ENCODE measurements around the gene UNC50. TPM values are rescaled to one million over a fixed set of nuclear protein-coding genes. Genes with fewer than 3 reads are reported as not detected.

UNC50 gene
- total and polyA plus RNA-seq, 2 donors (not counting 1 experiment from before 2014, with no cell fraction given), result 27.2 to 38.8 TPM

GRCh38 chr2:98572676-98573075 is 35.7 kb upstream of the UNC50 start:
- CTCF ChIA-PET, result interaction anchor here (1.1 to 1.2 kb wide), 2 partner anchors 11 to 13 kb away, joined by 3 to 4 read pairs; no protein-coding TSS in a partner anchor
- no peak overlapping the region for H2AFZ ChIP-seq (ENCODE audit: insufficient read depth, low read depth, low read length, poor library complexity, severe bottlenecking)
- H3K27ac Mint-ChIP-seq, result no peak overlapping the region
- TF ChIP-seq EZH2 (IDR thresholded peaks at IDR 0.05; ENCODE audit: borderline replicate concordance, insufficient read depth, low read depth, low read length, poor library complexity, severe bottlenecking) (no peak), CTCF (IDR thresholded peaks at IDR 0.05) (no peak)
- H3K4me3 ChIP-seq (ENCODE audit: control extremely low read depth in 1 of 5, extremely low read depth in 1 of 5, insufficient read depth in 1 of 5, low read depth in 2 of 5, low read length in 4 of 5), result no peak overlapping the region
- no peaks in the 10 kb centered on the region for H3K9me3 ChIP-seq (ENCODE audit: control extremely low read depth in 1 of 3, control insufficient read depth in 2 of 3, insufficient read depth in 1 of 3, low read length in 2 of 3)
- POLR2A ChIA-PET, result no interaction called here
- H3K27me3 ChIP-seq (replicated peaks in 1 of 4; ENCODE audit: control extremely low read depth in 1 of 4, control insufficient read depth in 3 of 4, insufficient read depth in 4 of 4, low read length in 3 of 4), result no peaks in the 10 kb centered on the region
- H3K27me3 Mint-ChIP-seq, result no peaks in the 10 kb centered on the region
- no peaks in the 10 kb centered on the region for H4K20me1 ChIP-seq (ENCODE audit: control insufficient read depth, insufficient read depth, low read length, poor library complexity, severe bottlenecking)
- H3K4me1 Mint-ChIP-seq, result no peaks in the 10 kb centered on the region
- H3K4me2 ChIP-seq (replicated peaks; ENCODE audit: low read depth, low read length, poor library complexity, severe bottlenecking), result no peak overlapping the region
- 98% methylated on average over 15 of the region's 15 CpGs for WGBS (ENCODE audit: insufficient coverage)
- no peak for DNase-seq
- H3K4me3 Mint-ChIP-seq, result no peak overlapping the region
- H3K4me1 ChIP-seq (ENCODE audit: control insufficient read depth in 2 of 2, insufficient read depth in 2 of 2, low read length in 2 of 2), result no peaks in the 10 kb centered on the region
- no peaks in the 10 kb centered on the region for H3K79me2 ChIP-seq (ENCODE audit: control insufficient read depth, insufficient read depth, low read length)
- H3K9me3 Mint-ChIP-seq (ENCODE audit: insufficient read depth), result no peaks in the 10 kb centered on the region
- no peak overlapping the region for H3K27ac ChIP-seq (ENCODE audit: low read length in 2 of 2)
- intact Hi-C loops (cut with micrococcal nuclease), result no loop called here
- H3K36me3 ChIP-seq (replicated peaks in 1 of 2; ENCODE audit: control extremely low read depth in 1 of 2, control insufficient read depth in 1 of 2, extremely low read depth in 1 of 2, insufficient read depth in 2 of 2, low read length in 1 of 2), result peaks cover 15 to 20% of the 10 kb centered on the region in 2 experiments
- no peak overlapping the region for H3K9ac ChIP-seq (ENCODE audit: low read length)
- no peak for ATAC-seq (ENCODE audit: low read depth)

GRCh38 chr2:98573426-98573825 is 35.0 kb upstream of the UNC50 start:
- WGBS (ENCODE audit: insufficient coverage), result over 99% methylated on average over 12 of the region's 13 CpGs

More at GRCh38 chr2:98573426-98573825, 35.0 kb upstream of the UNC50 start:
- H3K9me3 ChIP-seq (ENCODE audit: control extremely low read depth in 1 of 3, control insufficient read depth in 2 of 3, insufficient read depth in 1 of 3, low read length in 2 of 3), result no peaks in the 10 kb centered on the region
- ATAC-seq (ENCODE audit: low read depth) (no peak), DNase-seq (no peak)
- H3K27me3 Mint-ChIP-seq, result no peaks in the 10 kb centered on the region
- TF ChIP-seq CTCF (IDR thresholded peaks at IDR 0.05), result no peak
- no peak for TF ChIP-seq EZH2 (IDR thresholded peaks at IDR 0.05; ENCODE audit: borderline replicate concordance, insufficient read depth, low read depth, low read length, poor library complexity, severe bottlenecking)
- no peaks in the 10 kb centered on the region for H4K20me1 ChIP-seq (ENCODE audit: control insufficient read depth, insufficient read depth, low read length, poor library complexity, severe bottlenecking)
- no peak overlapping the region for H3K4me3 ChIP-seq (ENCODE audit: control extremely low read depth in 1 of 5, extremely low read depth in 1 of 5, insufficient read depth in 1 of 5, low read depth in 2 of 5, low read length in 4 of 5)
- CTCF ChIA-PET, result interaction anchor here (1.1 to 1.2 kb wide), 2 partner anchors 10 to 14 kb away, joined by 3 to 4 read pairs; no protein-coding TSS in a partner anchor
- H3K4me1 Mint-ChIP-seq, result no peaks in the 10 kb centered on the region
- H3K4me1 ChIP-seq (ENCODE audit: control insufficient read depth in 2 of 2, insufficient read depth in 2 of 2, low read length in 2 of 2), result no peaks in the 10 kb centered on the region
- H3K79me2 ChIP-seq (ENCODE audit: control insufficient read depth, insufficient read depth, low read length), result no peaks in the 10 kb centered on the region
- POLR2A ChIA-PET, result no interaction called here
- H3K27ac Mint-ChIP-seq, result no peak overlapping the region
- intact Hi-C loops (cut with micrococcal nuclease), result no loop called here
- no peak overlapping the region for H3K4me3 Mint-ChIP-seq
- H3K36me3 ChIP-seq (replicated peaks in 1 of 2; ENCODE audit: control extremely low read depth in 1 of 2, control insufficient read depth in 1 of 2, extremely low read depth in 1 of 2, insufficient read depth in 2 of 2, low read length in 1 of 2), result peaks cover 9 to 18% of the 10 kb centered on the region in 2 experiments
- no peak overlapping the region for H3K27ac ChIP-seq (ENCODE audit: low read length in 2 of 2)
- H3K27me3 ChIP-seq (replicated peaks in 1 of 4; ENCODE audit: control extremely low read depth in 1 of 4, control insufficient read depth in 3 of 4, insufficient read depth in 4 of 4, low read length in 3 of 4), result no peaks in the 10 kb centered on the region
- H3K4me2 ChIP-seq (replicated peaks; ENCODE audit: low read depth, low read length, poor library complexity, severe bottlenecking), result no peak overlapping the region
- no peak overlapping the region for H3K9ac ChIP-seq (ENCODE audit: low read length)
- H2AFZ ChIP-seq (ENCODE audit: insufficient read depth, low read depth, low read length, poor library complexity, severe bottlenecking), result no peak overlapping the region
- H3K9me3 Mint-ChIP-seq (ENCODE audit: insufficient read depth), result no peaks in the 10 kb centered on the region

Data from B cell (primary cell).